Type B pancreatic cell (in vitro differentiated cells): ENCODE results near the gene TRIO. TPM values are rescaled to one million over a fixed set of nuclear protein-coding genes. Genes with fewer than 3 reads are reported as not detected.

Source experiments
- DNase-seq: peaks from one replicate; pipeline ENCODE4 v3.0.0; 2021; ENCODE audit warnings: mixed read lengths; ENCODE audit not compliant: unreplicated experiment; ENCODE audit errors: extremely low spot score
- H3K27ac Mint-ChIP-seq: 2 replicates; pipeline ENCODE4 v1.8.0; 2021; ENCODE audit warnings: mild to moderate bottlenecking, mixed read lengths
- H3K27me3 Mint-ChIP-seq: 2 replicates; pipeline ENCODE4 v1.8.0; 2021; ENCODE audit warnings: mixed read lengths
- H3K36me3 Mint-ChIP-seq: 2 replicates; pipeline ENCODE4 v1.8.0; 2021; ENCODE audit warnings: mixed read lengths
- H3K4me1 Mint-ChIP-seq: one replicate; pipeline ENCODE4 v1.8.0; 2021; ENCODE audit warnings: mixed read lengths; ENCODE audit not compliant: unreplicated experiment
- H3K4me3 Mint-ChIP-seq: 2 replicates; pipeline ENCODE4 v1.8.0; 2021; ENCODE audit warnings: mild to moderate bottlenecking, mixed read lengths
- H3K9me3 Mint-ChIP-seq: 2 replicates; pipeline ENCODE4 v1.8.0; 2021; ENCODE audit warnings: mixed read lengths
- CTCF ChIP-seq: fragments of 200-600 bp; sonication (generic); conservative IDR thresholded peaks from 2 replicates; pipeline ENCODE4 v1.5.0; 2021; ENCODE audit warnings: antibody characterized with exemption, mild to moderate bottlenecking
- total RNA-seq: library from RNA; stranded (reverse); gene quantifications from 2 replicates; pipeline ENCODE4 v1.2.1, GENCODE V29; 2021; ENCODE audit warnings: low replicate concordance

TRIO gene
- total RNA-seq, 1 donor from 2014 or later: 145 TPM

DNA sequence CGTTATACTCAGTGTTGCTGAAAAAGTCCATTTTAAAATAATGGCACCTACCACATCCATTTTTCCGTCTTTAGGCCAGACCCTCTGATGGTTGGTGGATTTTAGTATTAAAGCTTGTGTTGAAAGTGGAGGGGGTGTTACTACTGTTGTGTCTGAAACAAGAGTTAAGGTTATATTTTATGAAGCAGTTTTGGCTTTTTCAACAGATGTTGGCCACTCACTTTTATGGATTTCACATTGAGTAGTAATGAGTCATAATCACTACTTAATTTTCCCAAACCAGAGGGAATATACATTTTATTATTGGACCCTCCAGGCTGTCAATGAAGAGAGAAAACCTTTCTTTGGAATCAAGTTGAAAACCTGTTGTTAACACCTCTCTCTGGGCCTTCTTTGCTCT is 88.0 kb downstream of the TRIO start:
- DNase-seq: no peak

GRCh38 chr5:14231890-14232289 is 88.7 kb downstream of the TRIO start:
- Mint-ChIP-seq H3K27me3 (no peaks in the 10 kb centered on the region), H3K9me3 (no peaks in the 10 kb centered on the region), H3K27ac (no peak overlapping the region), H3K36me3 (no peaks in the 10 kb centered on the region), H3K4me1 (peaks cover 27% of the 10 kb centered on the region), H3K4me3 (no peak overlapping the region)
- no peak for TF ChIP-seq CTCF
- no peak for DNase-seq

More for the DNA sequence above, 88.0 kb downstream of the TRIO start:
- TF ChIP-seq CTCF: no peak
- no peak overlapping the region for H3K4me3 Mint-ChIP-seq
- H3K27me3 Mint-ChIP-seq: no peaks in the 10 kb centered on the region
- H3K9me3 Mint-ChIP-seq: no peaks in the 10 kb centered on the region
- no peak overlapping the region for H3K27ac Mint-ChIP-seq
- no peaks in the 10 kb centered on the region for H3K36me3 Mint-ChIP-seq
- H3K4me1 Mint-ChIP-seq: peaks cover 35% of the 10 kb centered on the region

DNA sequence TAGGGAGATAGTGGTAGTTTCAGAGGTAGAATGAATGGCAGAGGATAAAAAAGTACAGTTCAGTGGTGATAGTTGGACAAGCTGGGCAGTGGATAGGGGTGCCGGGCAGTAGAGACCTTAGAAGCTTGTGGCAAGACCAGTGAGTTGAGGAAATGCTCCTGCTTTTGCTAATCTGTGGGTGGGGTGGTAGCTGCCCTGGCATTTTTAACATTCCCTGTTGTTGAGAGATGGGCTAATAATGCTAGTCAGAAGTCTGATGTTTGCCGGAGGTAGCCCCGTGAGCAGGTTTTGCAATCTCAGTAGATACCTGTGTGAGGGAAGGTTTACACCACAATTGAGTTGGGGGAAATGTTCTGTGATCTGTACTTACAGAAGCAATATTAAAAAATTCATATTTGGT is 91.1 kb downstream of the TRIO start:
- no peak for TF ChIP-seq CTCF
- H3K4me3 Mint-ChIP-seq: no peak overlapping the region
- peaks cover 34% of the 10 kb centered on the region for H3K4me1 Mint-ChIP-seq
- DNase-seq: no peak
- H3K36me3 Mint-ChIP-seq: no peaks in the 10 kb centered on the region
- no peaks in the 10 kb centered on the region for H3K27me3 Mint-ChIP-seq
- no peaks in the 10 kb centered on the region for H3K9me3 Mint-ChIP-seq
- peak overlapping the region; percentile 4 for H3K27ac Mint-ChIP-seq

DNA sequence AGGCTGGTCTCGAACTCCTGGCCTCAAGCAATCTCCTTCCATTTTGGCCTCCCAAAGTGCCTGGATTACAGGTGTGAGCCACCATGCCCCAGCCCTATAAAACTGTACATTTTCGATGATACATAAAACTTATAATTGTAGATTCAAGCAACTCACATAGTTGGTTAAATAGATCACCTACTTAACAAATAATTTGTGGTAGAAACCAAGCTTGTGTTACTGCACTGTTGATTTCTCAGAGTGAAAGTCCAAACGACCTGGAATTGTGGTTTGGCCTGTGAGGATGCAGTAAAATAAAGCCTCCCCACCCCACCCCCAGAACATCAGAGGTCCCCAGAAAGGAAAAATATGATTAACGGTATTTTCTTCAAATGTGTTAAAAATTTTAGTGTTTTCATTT is 92.7 kb downstream of the TRIO start:
- H3K27me3 Mint-ChIP-seq: no peaks in the 10 kb centered on the region
- peaks cover 48% of the 10 kb centered on the region for H3K4me1 Mint-ChIP-seq
- H3K36me3 Mint-ChIP-seq: no peaks in the 10 kb centered on the region
- no peaks in the 10 kb centered on the region for H3K9me3 Mint-ChIP-seq
- H3K4me3 Mint-ChIP-seq: no peak overlapping the region
- no peak overlapping the region for H3K27ac Mint-ChIP-seq
- no peak for DNase-seq
- no peak for TF ChIP-seq CTCF

- Mint-ChIP-seq H3K27ac (no peak overlapping the region), H3K9me3 (no peaks in the 10 kb centered on the region), H3K4me3 (no peak overlapping the region), H3K27me3 (no peaks in the 10 kb centered on the region), H3K4me1 (peaks cover 46% of the 10 kb centered on the region), H3K36me3 (no peaks in the 10 kb centered on the region)
- no peak for DNase-seq
- TF ChIP-seq CTCF: no peak
Observed at GRCh38 chr5:14236757-14237156, 93.6 kb downstream of the TRIO start.
